Hepatocyte (in vitro differentiated cells): ENCODE data around the gene CTPS2. TPM values are rescaled to one million over a fixed set of nuclear protein-coding genes. Genes with fewer than 3 reads are reported as not detected.
"Not testable (repeated sequence)": the region's sequence is repeated elsewhere in the genome, so short reads cannot be mapped to it uniquely, and the experiment has no call there.

Experiments
- DNase-seq: peaks from one replicate; pipeline ENCODE4 v3.0.0-alpha.2; 2016; ENCODE audit warnings: low spot score
- H2AFZ ChIP-seq: fragments of 200-600 bp; sonication (generic); 2 replicates; pipeline ENCODE4 v1.6.0; 2016; ENCODE audit warnings: antibody characterized with exemption, mild to moderate bottlenecking
- H3K27ac ChIP-seq: fragments of 200-600 bp; sonication (generic); 2 replicates; pipeline ENCODE4 v1.5.1; 2016; ENCODE audit warnings: mild to moderate bottlenecking
- H3K27me3 ChIP-seq: fragments of 200-600 bp; sonication (generic); 2 replicates; pipeline ENCODE4 v1.6.1; 2016
- H3K36me3 ChIP-seq: fragments of 200-600 bp; sonication (generic); replicated peaks from 2 replicates; pipeline ENCODE4 v1.5.1; 2016; ENCODE audit warnings: low read depth; ENCODE audit not compliant: insufficient read depth
- H3K4me1 ChIP-seq: fragments of 200-600 bp; sonication (generic); 2 replicates; pipeline ENCODE4 v1.5.1; 2016; ENCODE audit warnings: mild to moderate bottlenecking, moderate library complexity; ENCODE audit not compliant: insufficient read depth
- H3K4me2 ChIP-seq: fragments of 200-600 bp; sonication (generic); 2 replicates; pipeline ENCODE4 v1.6.0; 2016
- H3K4me3 ChIP-seq: fragments of 200-600 bp; sonication (generic); 2 replicates; pipeline ENCODE4 v1.5.1; 2016; ENCODE audit warnings: mild to moderate bottlenecking
- H3K79me2 ChIP-seq: fragments of 200-600 bp; sonication (generic); 2 replicates; pipeline ENCODE4 v1.6.0; 2017; ENCODE audit warnings: mild to moderate bottlenecking
- H3K9me2 ChIP-seq: fragments of 200-600 bp; sonication (generic); replicated peaks from 2 replicates; pipeline ENCODE4 v1.6.0; 2017; ENCODE audit warnings: mild to moderate bottlenecking; ENCODE audit not compliant: insufficient read depth
- H3K9me3 ChIP-seq: fragments of 200-600 bp; sonication (generic); 2 replicates; pipeline ENCODE4 v1.5.1; 2016; ENCODE audit warnings: low read depth, mild to moderate bottlenecking
- H4K20me1 ChIP-seq: fragments of 200-600 bp; sonication (generic); 2 replicates; pipeline ENCODE4 v1.6.0; 2016; ENCODE audit warnings: mild to moderate bottlenecking; ENCODE audit not compliant: insufficient read depth, poor library complexity, severe bottlenecking
- CTCF ChIP-seq: fragments of 200-600 bp; sonication (generic); IDR thresholded peaks from 2 replicates; pipeline ENCODE4 v1.5.1; 2016; ENCODE audit warnings: antibody characterized with exemption, mild to moderate bottlenecking; ENCODE audit not compliant: poor library complexity
- EZH2 ChIP-seq: fragments of 200-600 bp; sonication (generic); IDR thresholded peaks from 2 replicates; pipeline ENCODE4 v1.6.1; 2016; ENCODE audit warnings: antibody characterized with exemption, mild to moderate bottlenecking, borderline replicate concordance
- EZH2phosphoT487 ChIP-seq: fragments of 200-600 bp; sonication (generic); IDR thresholded peaks from one replicate; pipeline ENCODE4 v1.6.1; 2018; ENCODE audit warnings: antibody characterized with exemption, mild to moderate bottlenecking, low read depth, moderate library complexity; ENCODE audit not compliant: unreplicated experiment, severe bottlenecking
- WGBS: methylation state at CpG from one replicate; pipeline ENCODE4 v1.1.6; 2016; ENCODE audit warnings: low lambda C conversion rate; ENCODE audit errors: missing lambda C conversion rate; 5-methylcytosine and 5-hydroxymethylcytosine counted together
- polyA plus RNA-seq: library from polyadenylated mRNA; unstranded; fragments of >200 nt; fragmentation: Nextera tagmentation; extraction: Ambion mirVana; gene quantifications from 2 replicates; pipeline ENCODE4 v1.2.1, GENCODE V29; 2016
- total RNA-seq: library from RNA; depleted of rRNA; stranded (reverse); fragments of >200 nt; gene quantifications from 2 replicates; pipeline ENCODE4 v1.2.3, GENCODE V29; 2014

CTPS2 gene
- total and polyA plus RNA-seq, 2 experiments from 2014 or later, result 26.2 to 55.7 TPM

GRCh38 chrX:16606142-16606720, 106.2 kb downstream of the CTPS2 start:
- Histone ChIP-seq H3K36me3 (no peaks in the 10 kb centered on the region), H3K9me3 (no peaks in the 10 kb centered on the region), H3K9me2 (no peaks in the 10 kb centered on the region), H4K20me1 (no peaks in the 10 kb centered on the region), H3K79me2 (no peaks in the 10 kb centered on the region), H3K27ac (peak overlapping the region; percentile 92), H3K4me2 (no peak overlapping the region), H3K27me3 (no peaks in the 10 kb centered on the region), H3K4me1 (peaks cover 27% of the 10 kb centered on the region), H2AFZ (no peak overlapping the region), H3K4me3 (no peak overlapping the region)
- DNase-seq, result no peak
- 80% methylated on average over 4 of the region's 4 CpGs for WGBS
- TF ChIP-seq EZH2phosphoT487 (no peak), EZH2 (no peak), CTCF (no peak)

- DNase-seq, result no peak
- Histone ChIP-seq H3K9me2 (no peaks in the 10 kb centered on the region), H3K27me3 (no peaks in the 10 kb centered on the region), H3K4me2 (peak overlapping the region; percentile 53), H3K4me3 (no peak overlapping the region), H2AFZ (peak overlapping the region; percentile 42), H3K79me2 (peaks cover 5% of the 10 kb centered on the region), H3K27ac (peak overlapping the region; percentile 92), H4K20me1 (no peaks in the 10 kb centered on the region), H3K36me3 (no peaks in the 10 kb centered on the region), H3K4me1 (peaks cover 27% of the 10 kb centered on the region), H3K9me3 (no peaks in the 10 kb centered on the region)
- 75% methylated on average over 2 of the region's 2 CpGs for WGBS
- TF ChIP-seq CTCF, result no peak
- no peak for TF ChIP-seq EZH2phosphoT487
- TF ChIP-seq EZH2, result no peak
Measured at GRCh38 chrX:16604337-16604736, 108.1 kb downstream of the CTPS2 start.

- Histone ChIP-seq H3K27ac (peak overlapping the region; percentile 92), H4K20me1 (no peaks in the 10 kb centered on the region), H3K9me2 (no peaks in the 10 kb centered on the region), H3K4me1 (peaks cover 27% of the 10 kb centered on the region), H3K4me3 (no peak overlapping the region), H3K36me3 (no peaks in the 10 kb centered on the region), H3K79me2 (peaks cover 5% of the 10 kb centered on the region), H3K27me3 (no peaks in the 10 kb centered on the region), H2AFZ (peak overlapping the region; percentile 42), H3K9me3 (no peaks in the 10 kb centered on the region), H3K4me2 (peak overlapping the region; percentile 53)
- TF ChIP-seq CTCF, result no peak
- no peak for TF ChIP-seq EZH2
- TF ChIP-seq EZH2phosphoT487, result no peak
- peak; percentile 30 for DNase-seq
- WGBS, result 86% methylated on average over 4 of the region's 4 CpGs
Measured at GRCh38 chrX:16603822-16604221, 108.6 kb downstream of the CTPS2 start.

GRCh38 chrX:16603235-16603634, 109.2 kb downstream of the CTPS2 start:
- H3K4me1 ChIP-seq, result peaks cover 27% of the 10 kb centered on the region
- 97% methylated on average over 6 of the region's 6 CpGs for WGBS
- not testable (repeated sequence) for H3K9me3 ChIP-seq, H2AFZ ChIP-seq, H3K9me2 ChIP-seq, DNase-seq, H3K79me2 ChIP-seq, H3K36me3 ChIP-seq, H3K27me3 ChIP-seq, H4K20me1 ChIP-seq, H3K4me3 ChIP-seq
- peak overlapping the region; percentile 92 for H3K27ac ChIP-seq
- H3K4me2 ChIP-seq, result peak overlapping the region; percentile 53
